Activated CD8-positive, alpha-beta T cell treated with anti-CD3 and anti-CD28 coated beads for 36 hours (primary cell): Measurements from ENCODE around the gene LRP2BP. TPM values are rescaled to one million over a fixed set of nuclear protein-coding genes. Genes with fewer than 3 reads are reported as not detected.
A peak's percentile ranks its signal among the peaks of the same experiment; 100 is the strongest.

Experiments used
- ATAC-seq: fragments of 200-7000 bp; cut with Tn5 transposase; one replicate; pipeline ENCODE4 v1.10.0; 2021; ENCODE audit warnings: mild to moderate bottlenecking, moderate library complexity
- CTCF ChIA-PET: fragments of 350-600 bp; sonication (Branson Sonifier 250); formaldehyde crosslinking; loops from one replicate; lab custom pipeline; 2021; ENCODE audit warnings: antibody characterized with exemption; lab: Charles Lee
- POLR2A ChIA-PET: fragments of 350-600 bp; sonication (Branson Sonifier 250); formaldehyde crosslinking; loops from one replicate; lab custom pipeline; 2021; ENCODE audit warnings: antibody characterized with exemption; lab: Charles Lee
- DNase-seq: peaks from one replicate; pipeline ENCODE4 v3.0.0-alpha.2; 2020
- H3K27ac Mint-ChIP-seq: one replicate; pipeline ENCODE4 v1.8.0; 2021; ENCODE audit warnings: mild to moderate bottlenecking, mixed read lengths
- H3K27me3 Mint-ChIP-seq: one replicate; pipeline ENCODE4 v1.8.0; 2021; ENCODE audit warnings: mixed read lengths
- H3K36me3 Mint-ChIP-seq: one replicate; pipeline ENCODE4 v1.8.0; 2021; ENCODE audit warnings: low read depth, mixed read lengths
- H3K4me1 Mint-ChIP-seq: one replicate; pipeline ENCODE4 v1.8.0; 2021; ENCODE audit warnings: low read depth, mixed read lengths
- H3K4me3 Mint-ChIP-seq: one replicate; pipeline ENCODE4 v1.8.0; 2021; ENCODE audit warnings: mild to moderate bottlenecking, moderate library complexity, mixed read lengths
- H3K9me3 Mint-ChIP-seq: one replicate; pipeline ENCODE4 v1.8.0; 2021; ENCODE audit warnings: mixed read lengths
- intact Hi-C: fragments of 100-400 bp; cut with micrococcal nuclease; formaldehyde crosslinking; loops from one replicate; pipeline ENCODE4 v1.10.0; 2022
- total RNA-seq, 2 experiments: library from RNA; stranded (reverse); gene quantifications; one replicate each; pipeline ENCODE4 v1.2.3, GENCODE V29; 2021
- TF ChIP-seq, protein P1 (sequence below): fragments of 200-600 bp; IDR thresholded peaks from one replicate; pipeline ENCODE4 v1.8.0; 2022; ENCODE audit warnings: antibody characterized with exemption, mild to moderate bottlenecking

The LRP2BP gene
- total RNA-seq, 2 experiments from 2014 or later, result 1.1 to 1.2 TPM

DNA sequence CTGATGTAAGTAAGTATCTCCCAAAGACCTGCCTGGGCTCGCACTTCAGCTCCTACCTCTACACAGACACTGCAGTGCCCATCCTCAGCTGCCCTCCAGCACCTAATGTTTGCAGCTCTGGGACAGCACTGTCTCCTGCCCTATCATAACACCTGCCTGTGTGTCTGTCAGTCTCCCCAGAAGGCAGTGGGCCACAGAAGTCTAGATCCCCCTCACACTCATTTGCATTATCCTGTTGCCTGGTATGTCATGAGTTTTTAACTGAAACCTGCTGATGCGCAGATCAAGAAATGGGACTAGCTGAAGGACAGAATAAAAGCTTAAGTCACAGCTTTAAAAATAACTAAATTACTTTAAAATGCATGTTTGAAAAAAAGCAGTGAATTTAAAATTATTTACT, 43.0 kb downstream of the LRP2BP start:
- CTCF ChIA-PET, result interaction anchor here (1.1 kb wide), 1 partner anchor 245 kb away, joined by 4 read pairs; no protein-coding TSS in a partner anchor
- Mint-ChIP-seq H3K4me3 (no peak overlapping the region), H3K27me3 (no peaks in the 10 kb centered on the region), H3K4me1 (peaks cover 13% of the 10 kb centered on the region), H3K36me3 (peaks cover 43% of the 10 kb centered on the region), H3K27ac (no peak overlapping the region), H3K9me3 (no peaks in the 10 kb centered on the region)
- intact Hi-C loops, result no loop called here
- POLR2A ChIA-PET, result no interaction called here
- TF ChIP-seq, protein P1, sequence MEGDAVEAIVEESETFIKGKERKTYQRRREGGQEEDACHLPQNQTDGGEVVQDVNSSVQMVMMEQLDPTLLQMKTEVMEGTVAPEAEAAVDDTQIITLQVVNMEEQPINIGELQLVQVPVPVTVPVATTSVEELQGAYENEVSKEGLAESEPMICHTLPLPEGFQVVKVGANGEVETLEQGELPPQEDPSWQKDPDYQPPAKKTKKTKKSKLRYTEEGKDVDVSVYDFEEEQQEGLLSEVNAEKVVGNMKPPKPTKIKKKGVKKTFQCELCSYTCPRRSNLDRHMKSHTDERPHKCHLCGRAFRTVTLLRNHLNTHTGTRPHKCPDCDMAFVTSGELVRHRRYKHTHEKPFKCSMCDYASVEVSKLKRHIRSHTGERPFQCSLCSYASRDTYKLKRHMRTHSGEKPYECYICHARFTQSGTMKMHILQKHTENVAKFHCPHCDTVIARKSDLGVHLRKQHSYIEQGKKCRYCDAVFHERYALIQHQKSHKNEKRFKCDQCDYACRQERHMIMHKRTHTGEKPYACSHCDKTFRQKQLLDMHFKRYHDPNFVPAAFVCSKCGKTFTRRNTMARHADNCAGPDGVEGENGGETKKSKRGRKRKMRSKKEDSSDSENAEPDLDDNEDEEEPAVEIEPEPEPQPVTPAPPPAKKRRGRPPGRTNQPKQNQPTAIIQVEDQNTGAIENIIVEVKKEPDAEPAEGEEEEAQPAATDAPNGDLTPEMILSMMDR, result no peak
- ATAC-seq (no peak), DNase-seq (no peak)

GRCh38 chr4:185352202-185352601, 43.5 kb downstream of the LRP2BP start:
- POLR2A ChIA-PET, result no interaction called here
- TF ChIP-seq, protein P1, result no peak
- H3K27ac Mint-ChIP-seq, result no peak overlapping the region
- ATAC-seq (no peak), DNase-seq (no peak)
- no peak overlapping the region for H3K4me3 Mint-ChIP-seq
- peaks cover 8% of the 10 kb centered on the region for H3K4me1 Mint-ChIP-seq
- intact Hi-C loops, result no loop called here
- H3K27me3 Mint-ChIP-seq, result no peaks in the 10 kb centered on the region
- no peaks in the 10 kb centered on the region for H3K9me3 Mint-ChIP-seq
- H3K36me3 Mint-ChIP-seq, result peaks cover 42% of the 10 kb centered on the region
- CTCF ChIA-PET, result interaction anchor here (1.1 kb wide), 1 partner anchor 246 kb away, joined by 4 read pairs; no protein-coding TSS in a partner anchor

- H3K4me1 Mint-ChIP-seq, result peaks cover 3% of the 10 kb centered on the region
- no peaks in the 10 kb centered on the region for H3K27me3 Mint-ChIP-seq
- no peak for ATAC-seq
- H3K9me3 Mint-ChIP-seq, result no peaks in the 10 kb centered on the region
- intact Hi-C loops, result no loop called here
- no peak overlapping the region for H3K27ac Mint-ChIP-seq
- CTCF ChIA-PET, result no interaction called here
- POLR2A ChIA-PET, result no interaction called here
- DNase-seq, result no peak
- H3K4me3 Mint-ChIP-seq, result no peak overlapping the region
- TF ChIP-seq, protein P1, result no peak
- peaks cover 42% of the 10 kb centered on the region for H3K36me3 Mint-ChIP-seq
Measured at GRCh38 chr4:185351691-185352090, 44.0 kb downstream of the LRP2BP start.

DNA sequence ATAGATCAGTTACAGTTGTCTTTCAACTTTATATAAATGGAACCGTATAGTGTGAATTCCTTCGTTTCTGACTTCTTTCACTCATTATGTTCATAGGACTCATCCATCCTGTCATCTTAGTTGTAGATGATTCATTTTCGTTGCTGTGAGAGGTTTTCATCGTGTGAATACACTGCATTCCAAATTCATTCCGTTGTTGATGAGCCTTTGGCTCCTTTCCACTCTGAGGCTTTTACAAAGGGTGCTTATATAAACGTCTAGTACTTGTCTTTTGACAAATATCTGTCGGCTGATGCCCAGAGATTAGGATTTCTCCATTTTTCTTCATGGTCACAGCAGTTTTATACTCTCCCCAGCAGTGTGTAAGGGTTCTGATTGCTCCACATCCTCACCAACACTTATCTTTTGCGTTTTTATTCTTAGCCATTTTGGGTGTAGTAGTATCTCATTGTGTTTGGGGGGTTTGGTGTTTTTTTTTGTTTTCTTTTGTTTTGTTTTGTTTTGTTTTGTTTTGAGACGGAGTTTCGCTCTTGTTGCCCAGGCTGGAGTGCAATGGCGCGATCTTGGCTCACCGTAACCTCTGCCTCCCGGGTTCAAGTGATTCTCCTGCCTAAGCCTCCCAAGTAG, 48.6 kb downstream of the LRP2BP start:
- H3K4me1 Mint-ChIP-seq, result peaks cover 22% of the 10 kb centered on the region
- POLR2A ChIA-PET, result no interaction called here
- TF ChIP-seq, protein P1, result no peak
- no peak overlapping the region for H3K4me3 Mint-ChIP-seq
- peak overlapping the region; percentile 10 for H3K27ac Mint-ChIP-seq
- ATAC-seq (no peak), DNase-seq (no peak)
- H3K36me3 Mint-ChIP-seq, result peaks cover 46% of the 10 kb centered on the region
- no peaks in the 10 kb centered on the region for H3K27me3 Mint-ChIP-seq
- intact Hi-C loops, result no loop called here
- no peaks in the 10 kb centered on the region for H3K9me3 Mint-ChIP-seq
- CTCF ChIA-PET, result no interaction called here

DNA sequence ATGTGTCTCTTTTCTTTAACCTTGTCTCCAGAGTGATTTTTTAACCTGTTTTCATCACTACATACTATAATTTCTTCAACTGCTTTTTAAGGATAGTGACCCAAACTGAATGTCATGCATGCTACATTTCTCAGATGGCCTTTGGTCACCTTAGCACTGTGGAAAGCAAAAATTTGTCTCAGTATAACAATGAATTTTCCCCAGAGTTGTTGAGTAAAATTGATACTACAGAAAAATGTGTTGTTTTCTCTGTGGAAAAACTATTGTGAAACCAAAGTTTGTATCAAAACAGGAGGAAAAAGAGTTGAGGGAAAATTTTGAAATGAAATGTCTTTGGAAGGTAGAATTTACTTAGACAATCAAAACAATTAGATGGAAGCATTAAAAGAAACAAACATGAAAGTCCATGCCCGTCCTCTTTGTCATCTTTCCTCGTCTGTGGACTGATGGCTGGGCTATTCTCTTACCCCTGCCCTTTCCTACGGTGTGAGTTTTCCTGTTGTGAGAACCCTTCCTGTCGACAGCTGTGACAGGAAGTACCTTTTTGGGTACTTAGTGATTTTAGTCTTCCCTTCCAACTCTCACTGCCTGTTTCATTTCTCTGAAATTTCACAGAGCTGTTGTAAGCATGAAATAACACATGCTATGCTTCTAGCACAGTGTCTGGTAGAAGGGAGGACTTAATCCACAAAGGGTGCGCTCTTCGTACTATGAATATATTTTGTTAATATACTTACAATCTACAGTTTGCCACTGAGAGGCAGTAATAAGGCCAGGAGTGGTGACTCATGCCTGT, 50.8 kb downstream of the LRP2BP start:
- peak overlapping the region; percentile 88 for H3K27ac Mint-ChIP-seq
- no peak for DNase-seq

More for the DNA sequence above, 50.8 kb downstream of the LRP2BP start:
- Mint-ChIP-seq H3K36me3 (peaks cover 38% of the 10 kb centered on the region), H3K27me3 (no peaks in the 10 kb centered on the region), H3K4me3 (peak overlapping the region; percentile 35), H3K4me1 (peaks cover 32% of the 10 kb centered on the region), H3K9me3 (no peaks in the 10 kb centered on the region)
- CTCF ChIA-PET, result interaction anchor here (0.5 to 0.7 kb wide), 2 partner anchors 40 to 693 kb away, joined by 3 read pairs; no protein-coding TSS in a partner anchor
- POLR2A ChIA-PET, result no interaction called here
- TF ChIP-seq, protein P1, result no peak
- peak; percentile 39 for ATAC-seq
- intact Hi-C loops, result no loop called here
